ENCODE measurements around the gene EIF3M. TPM values are rescaled to one million over a fixed set of nuclear protein-coding genes. Genes with fewer than 3 reads are reported as not detected.

EIF3M gene
- total RNA-seq, 4 donors from 2014 or later: 136 to 311 (median 185) TPM

- H3K4me1 ChIP-seq: no peaks in the 10 kb centered on the region
- no peak for DNase-seq
Observed at GRCh38 chr11:32616903-32617302, 33.3 kb downstream of the EIF3M start.

GRCh38 chr11:32630844-32631243, 47.2 kb downstream of the EIF3M start:
- Histone ChIP-seq H3K36me3 (no peaks in the 10 kb centered on the region), H3K9me3 (no peaks in the 10 kb centered on the region), H3K4me1 (no peaks in the 10 kb centered on the region), H3K27ac (no peak overlapping the region), H3K4me3 (no peak overlapping the region), H3K27me3 (no peaks in the 10 kb centered on the region)
- no peak for TF ChIP-seq POLR2A (IDR thresholded peaks at IDR 0.05)
- TF ChIP-seq CTCF (IDR thresholded peaks at IDR 0.05): no peak
- no peak for DNase-seq

More at GRCh38 chr11:32616903-32617302, 33.3 kb downstream of the EIF3M start:
- Histone ChIP-seq H3K4me3 (no peak overlapping the region), H3K36me3 (no peaks in the 10 kb centered on the region), H3K9me3 (no peaks in the 10 kb centered on the region), H3K27me3 (no peaks in the 10 kb centered on the region), H3K27ac (no peak overlapping the region)
- TF ChIP-seq CTCF (IDR thresholded peaks at IDR 0.05) (no peak), POLR2A (IDR thresholded peaks at IDR 0.05) (no peak)

GRCh38 chr11:32635819-32636218, 52.2 kb downstream of the EIF3M start:
- no peaks in the 10 kb centered on the region for H3K9me3 ChIP-seq
- DNase-seq: no peak
- TF ChIP-seq CTCF (IDR thresholded peaks at IDR 0.05) (no peak), POLR2A (IDR thresholded peaks at IDR 0.05) (no peak)
- H3K4me1 ChIP-seq: no peaks in the 10 kb centered on the region
- no peaks in the 10 kb centered on the region for H3K27me3 ChIP-seq
- H3K4me3 ChIP-seq: no peak overlapping the region
- no peak overlapping the region for H3K27ac ChIP-seq
- no peaks in the 10 kb centered on the region for H3K36me3 ChIP-seq

GRCh38 chr11:32641361-32641760, 57.7 kb downstream of the EIF3M start:
- no peaks in the 10 kb centered on the region for H3K9me3 ChIP-seq
- no peaks in the 10 kb centered on the region for H3K36me3 ChIP-seq
- no peak for TF ChIP-seq POLR2A (IDR thresholded peaks at IDR 0.05)
- TF ChIP-seq CTCF (IDR thresholded peaks at IDR 0.05): no peak
- no peaks in the 10 kb centered on the region for H3K4me1 ChIP-seq
- no peaks in the 10 kb centered on the region for H3K27me3 ChIP-seq
- no peak for DNase-seq
- no peak overlapping the region for H3K27ac ChIP-seq
- no peak overlapping the region for H3K4me3 ChIP-seq

- Histone ChIP-seq H3K4me1 (no peaks in the 10 kb centered on the region), H3K36me3 (no peaks in the 10 kb centered on the region), H3K9me3 (no peaks in the 10 kb centered on the region), H3K27me3 (no peaks in the 10 kb centered on the region), H3K27ac (no peak overlapping the region), H3K4me3 (no peak overlapping the region)
- TF ChIP-seq CTCF (IDR thresholded peaks at IDR 0.05): no peak
- TF ChIP-seq POLR2A (IDR thresholded peaks at IDR 0.05): no peak
- no peak for DNase-seq
Observed at GRCh38 chr11:32643526-32643925, 59.9 kb downstream of the EIF3M start.

Other genes with a start within 250 kb of the EIF3M start
- gene WT1, start 148.3 kb upstream of the EIF3M start, total RNA-seq: not detected
- not detected for gene CCDC73, start 210.8 kb downstream of the EIF3M start, total RNA-seq
- 10 to 100 TPM in 2 of 4 donors, 1 to 10 TPM in 2; 3.3 to 16.1 (median 9.8) TPM for gene PRRG4, start 246.1 kb downstream of the EIF3M start, total RNA-seq